HG03575 (cell line): ENCODE measurements around the gene AGPAT3.

Experiments
- ATAC-seq: cut with Tn5 transposase; IDR thresholded peaks from one replicate; pipeline ENCODE4 v1.9.1; 2021; ENCODE audit not compliant: unreplicated experiment, insufficient number of reproducible peaks, low FRiP score; ENCODE audit errors: extremely low read depth

The AGPAT3 gene

GRCh38 chr21:44018813-44019567, 154.0 kb downstream of the AGPAT3 start:
- no peak for ATAC-seq

- ATAC-seq, result no peak
These were observed 154.5 kb downstream of the AGPAT3 start for GRCh38 chr21:44019568-44019958.

DNA sequence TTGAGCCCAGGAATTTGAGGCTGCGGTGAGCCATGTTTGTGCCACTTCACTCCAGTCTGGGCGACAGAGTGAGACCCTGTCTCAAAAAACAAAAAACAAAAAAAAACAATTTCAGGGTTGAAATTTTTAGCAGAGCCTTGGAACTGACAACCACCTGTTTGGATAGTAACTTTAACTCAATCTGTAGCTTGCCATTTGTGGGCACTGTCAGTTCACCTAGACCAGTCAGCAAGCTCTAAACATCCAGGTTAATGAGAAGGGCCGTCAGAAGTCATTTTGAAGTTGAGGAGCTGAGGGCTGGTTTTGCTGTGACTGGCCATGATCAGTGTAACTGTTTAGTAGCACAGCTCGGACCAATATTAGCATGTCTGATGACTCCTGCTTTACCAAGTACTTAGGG, 155.5 kb downstream of the AGPAT3 start:
- ATAC-seq, result no peak

- no peak for ATAC-seq
These were observed 156.0 kb downstream of the AGPAT3 start for GRCh38 chr21:44021064-44021463.

- no peak for ATAC-seq
These were observed 159.2 kb downstream of the AGPAT3 start for GRCh38 chr21:44024257-44024656.

GRCh38 chr21:44024887-44025353, 159.9 kb downstream of the AGPAT3 start:
- no peak for ATAC-seq

- no peak for ATAC-seq
These were observed 162.7 kb downstream of the AGPAT3 start for GRCh38 chr21:44027607-44028286.

DNA sequence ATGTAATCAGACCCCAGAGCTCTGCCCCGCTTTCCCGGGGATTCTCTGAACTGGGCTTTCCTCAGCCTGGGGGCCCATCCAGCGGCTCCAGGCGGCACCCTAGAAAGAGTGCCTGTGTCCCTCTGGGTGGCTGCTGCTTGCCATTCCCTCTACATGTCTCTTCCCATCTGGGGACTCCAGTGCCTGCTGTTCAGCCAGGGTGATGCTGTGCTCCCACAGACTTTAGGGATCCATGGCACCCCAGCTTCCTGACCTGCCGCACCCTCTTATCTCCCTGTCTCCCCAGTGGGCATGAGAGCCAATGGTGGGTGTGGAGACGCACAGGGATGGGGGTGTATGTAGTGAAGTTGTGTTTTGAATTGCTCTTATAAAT, 163.2 kb downstream of the AGPAT3 start:
- no peak for ATAC-seq

DNA sequence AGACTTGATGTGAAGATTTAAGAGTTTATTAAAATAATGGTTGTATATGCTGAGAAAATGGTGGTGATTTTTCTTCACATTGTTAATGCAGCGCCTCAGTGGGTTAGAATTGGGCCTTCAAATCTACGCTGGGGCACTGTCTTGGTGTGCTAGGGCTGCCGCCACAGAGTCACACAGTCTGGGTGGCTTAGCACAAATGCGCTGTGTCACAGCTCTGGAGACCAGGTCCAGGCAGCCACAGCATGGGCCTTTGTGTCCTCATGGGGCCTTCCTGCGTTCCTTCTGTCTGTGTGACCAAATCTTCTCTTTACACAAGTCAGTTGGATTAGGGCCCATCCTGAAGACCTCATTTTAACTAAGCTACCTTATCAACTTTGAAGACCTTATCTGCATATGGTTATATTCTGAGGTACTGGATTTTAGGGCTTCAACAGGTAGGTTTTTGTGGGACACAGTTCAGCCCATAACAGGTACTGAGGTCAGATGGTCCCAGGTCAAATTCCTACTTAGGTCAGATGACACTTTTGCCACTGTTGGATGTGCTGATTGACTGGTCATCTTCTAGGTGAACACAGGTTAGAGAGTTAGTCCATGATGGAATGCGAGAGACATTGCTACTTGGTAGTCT, 164.6 kb downstream of the AGPAT3 start:
- ATAC-seq, result no peak

- no peak for ATAC-seq
These were observed 170.2 kb downstream of the AGPAT3 start for GRCh38 chr21:44035244-44035643.
